A204.1 (cell line): Measurements from ENCODE around the gene KCNMB1.

Experiments used
- FAIRE-seq: peaks from 2 replicates; lab custom pipeline; 2012; peaks lifted over from hg19 to GRCh38; lab: Jason Lieb, UNC

The KCNMB1 gene

DNA sequence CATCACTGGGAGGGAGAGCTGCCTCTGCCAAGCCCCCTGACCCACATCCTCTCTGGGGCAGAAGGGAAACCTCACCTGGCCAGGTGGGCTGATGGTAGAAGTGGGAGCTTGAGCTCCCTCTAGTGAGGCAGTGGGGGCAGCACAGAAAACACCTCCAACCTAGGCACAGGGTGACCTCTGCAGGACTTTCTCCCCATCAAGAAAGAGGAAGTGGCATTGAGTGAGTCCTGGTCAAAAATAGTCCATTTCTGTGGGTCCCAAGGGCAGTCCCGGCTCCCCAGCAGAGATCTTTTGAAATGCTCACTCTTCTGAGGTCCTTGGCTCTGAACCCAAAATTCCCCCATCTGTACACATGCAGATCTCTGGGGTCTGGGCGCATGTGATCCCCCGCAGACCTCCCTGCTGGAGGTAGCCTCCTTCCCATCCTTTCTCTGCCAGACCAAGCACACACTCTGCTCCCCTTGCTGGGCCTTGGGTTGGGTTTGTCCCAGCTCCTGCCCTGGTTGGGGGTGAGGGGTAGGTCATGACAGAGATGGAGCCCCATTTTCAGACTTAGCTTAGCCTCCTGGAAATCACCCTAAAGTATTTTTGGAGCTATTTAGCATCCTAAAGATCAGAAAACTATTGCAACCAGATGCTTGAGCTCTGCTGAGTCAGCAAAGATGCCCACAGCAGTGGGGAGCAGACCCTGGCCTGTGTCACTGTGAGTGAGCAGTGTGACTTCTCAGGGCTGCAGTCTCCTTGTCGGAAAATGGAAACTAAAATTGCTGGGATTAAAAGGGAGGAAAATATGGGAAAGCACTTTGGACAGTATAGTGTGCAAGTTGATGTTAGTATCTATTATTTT, 50.0 kb downstream of the KCNMB1 start:
- FAIRE-seq = no peak

DNA sequence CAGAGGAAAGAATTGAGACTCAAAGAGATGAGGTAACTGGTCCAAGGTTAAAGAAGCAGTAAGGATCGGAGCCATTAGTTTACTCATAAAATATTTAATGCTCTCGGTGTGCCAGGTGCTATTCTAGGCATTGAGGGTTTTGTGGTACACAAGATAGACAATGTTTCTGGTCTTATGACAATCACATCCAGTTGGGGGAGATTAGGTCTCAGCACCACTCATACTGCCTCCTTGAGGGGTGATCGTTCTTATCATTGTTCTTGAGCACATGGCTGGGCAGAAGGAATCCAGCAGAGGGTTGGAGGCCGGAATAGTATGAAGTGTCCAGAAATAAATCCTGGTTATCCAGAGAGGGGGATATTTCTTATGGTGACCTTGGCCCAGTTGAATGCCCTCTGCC, 50.9 kb downstream of the KCNMB1 start:
- FAIRE-seq = no peak

DNA sequence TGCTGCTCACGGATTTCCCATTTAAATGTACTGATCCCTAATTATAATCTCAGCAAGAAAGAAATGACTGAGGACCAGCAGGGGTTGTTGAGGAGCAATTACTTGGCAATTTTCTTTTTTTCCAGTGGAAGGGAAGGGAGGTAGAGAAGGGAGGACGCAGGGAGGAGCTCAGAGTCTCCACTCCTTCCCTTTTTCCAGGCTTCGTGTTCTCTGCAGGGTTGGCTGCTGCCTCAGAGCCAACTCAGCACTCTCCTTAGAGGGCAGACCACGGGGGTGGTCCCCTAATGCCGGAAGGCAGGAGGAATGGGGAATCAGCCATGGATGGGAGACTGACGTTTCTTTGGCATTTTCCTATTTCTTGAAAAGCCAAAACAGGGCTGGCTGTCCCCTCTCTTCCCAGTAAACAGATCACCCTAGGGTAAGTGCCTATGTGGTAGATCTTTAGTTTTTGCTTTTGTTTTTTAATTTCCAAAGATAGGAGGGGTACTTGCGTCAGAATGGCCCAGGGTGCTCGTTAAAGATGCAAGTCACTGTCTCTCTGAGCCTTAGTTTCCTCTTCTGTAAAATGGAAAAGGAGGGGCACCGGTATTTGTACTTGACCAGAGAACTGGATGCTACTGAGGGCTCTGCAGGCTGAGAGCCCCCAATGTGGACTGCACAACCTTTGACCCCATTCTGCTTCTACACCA, 52.0 kb downstream of the KCNMB1 start:
- FAIRE-seq = no peak

DNA sequence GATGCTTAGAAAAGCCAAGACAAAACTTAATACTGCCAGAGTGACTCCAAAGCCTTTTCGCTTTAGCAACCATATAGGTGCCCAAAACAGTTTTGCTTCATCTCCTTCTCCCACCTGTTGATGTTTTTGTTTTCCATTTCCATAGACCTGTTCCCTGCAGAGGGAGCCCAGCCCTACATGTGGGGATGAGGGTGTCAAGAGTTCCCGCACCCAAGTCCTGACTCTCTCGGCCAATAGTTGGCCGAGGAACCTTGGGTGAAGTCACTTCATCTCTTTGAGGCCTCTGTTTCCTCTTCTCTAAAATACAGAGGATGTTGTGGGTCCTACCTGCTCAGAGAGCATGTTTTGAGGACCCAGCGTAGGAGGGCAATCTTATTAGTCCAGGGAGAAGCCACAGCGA, 53.1 kb downstream of the KCNMB1 start:
- FAIRE-seq = no peak

DNA sequence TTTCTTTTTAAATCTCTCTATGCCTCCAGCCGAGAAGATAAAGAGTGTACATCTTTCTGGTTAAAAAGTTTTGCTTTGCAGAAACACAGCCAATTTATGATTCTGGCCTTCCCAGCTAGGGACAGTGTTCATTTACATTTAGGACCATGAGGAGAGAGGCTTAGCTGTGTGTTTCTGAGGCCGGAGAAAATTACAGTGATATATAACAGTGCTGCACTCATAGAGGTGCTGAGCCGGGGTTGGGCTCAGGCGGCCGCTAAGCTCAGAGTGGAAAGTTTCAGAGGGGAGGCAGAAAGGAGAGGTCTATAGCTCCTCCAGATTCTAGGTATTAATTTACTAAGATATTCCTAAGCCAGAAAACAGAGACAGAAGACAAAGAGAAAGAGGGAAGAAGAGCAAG, 54.5 kb downstream of the KCNMB1 start:
- no peak for FAIRE-seq

DNA sequence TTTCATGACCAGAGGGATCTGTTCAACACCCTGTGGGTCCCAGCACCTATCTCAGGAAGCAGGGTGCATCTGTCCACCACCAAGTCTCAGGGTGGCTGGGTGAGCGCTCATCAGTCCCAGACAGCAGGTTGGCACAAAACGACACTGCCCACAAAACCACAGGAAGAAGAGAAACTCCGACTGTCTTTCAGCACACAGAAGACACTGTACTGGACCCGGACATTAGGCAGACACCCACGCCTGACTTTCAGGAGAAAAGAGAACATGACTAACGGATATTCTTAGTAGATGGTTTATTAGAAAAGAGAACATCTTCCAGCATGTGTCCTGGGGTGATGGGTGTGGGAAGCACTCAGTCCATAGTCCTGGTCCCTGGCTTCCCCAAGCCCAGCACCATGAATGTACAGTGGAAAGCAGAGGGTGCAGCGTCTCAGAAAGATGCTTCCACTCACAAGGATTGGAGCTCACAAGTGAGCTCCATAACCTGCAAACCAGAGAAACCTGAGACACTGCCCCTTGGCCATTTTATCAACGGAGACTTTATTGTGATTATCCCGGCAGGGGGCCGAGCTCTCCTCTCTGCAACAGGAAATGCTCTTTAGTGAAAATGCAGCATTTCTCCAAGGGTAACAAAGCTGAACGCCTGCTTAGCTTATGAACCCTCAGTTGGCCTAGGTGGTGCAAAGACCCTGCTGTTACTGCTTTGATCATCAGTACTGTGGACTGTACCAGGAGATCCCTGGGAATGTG, 55.8 kb downstream of the KCNMB1 start:
- no peak for FAIRE-seq

DNA sequence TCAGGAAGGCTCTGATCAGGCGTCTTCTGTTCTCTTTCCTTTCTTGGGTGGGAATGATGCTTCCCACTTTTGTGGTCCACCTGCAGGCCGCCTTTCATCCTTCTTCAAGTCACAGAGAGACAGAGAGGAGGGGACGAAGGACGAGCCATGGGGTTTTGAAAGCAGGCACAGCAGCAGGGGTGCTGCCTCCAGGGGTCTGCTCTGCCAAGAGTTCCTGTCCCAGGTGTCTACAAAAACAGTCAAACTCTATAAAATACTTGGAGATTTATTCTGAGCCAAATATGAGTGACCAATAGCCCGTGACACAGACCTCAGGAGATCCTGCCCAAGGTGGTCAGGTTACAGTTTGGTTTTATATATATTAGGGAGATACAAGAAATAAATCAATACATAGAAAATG, 57.1 kb downstream of the KCNMB1 start:
- FAIRE-seq = no peak

DNA sequence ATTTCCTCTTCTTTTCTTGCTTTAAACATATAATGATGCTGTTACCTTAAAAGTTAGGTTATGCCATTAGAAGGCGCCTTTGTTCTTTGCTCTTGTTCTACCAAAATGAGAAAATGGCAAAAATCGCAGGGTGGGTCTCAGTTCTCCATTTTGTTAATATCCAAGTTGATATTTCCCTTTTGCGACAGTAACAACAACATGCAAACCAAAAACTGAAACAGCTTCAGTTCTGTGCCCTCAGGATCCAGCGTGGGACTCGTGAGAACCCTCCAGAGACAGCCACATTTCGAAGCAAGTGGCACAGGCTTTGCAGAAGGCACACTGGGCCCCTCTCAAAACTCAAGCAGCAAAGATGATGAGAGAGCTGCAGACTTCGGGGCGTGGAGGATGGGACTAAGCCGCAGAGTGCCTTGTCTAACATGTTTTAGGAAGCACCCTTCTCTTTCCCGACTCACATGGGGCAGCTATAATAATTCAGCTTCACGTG, 58.6 kb downstream of the KCNMB1 start:
- no peak for FAIRE-seq

DNA sequence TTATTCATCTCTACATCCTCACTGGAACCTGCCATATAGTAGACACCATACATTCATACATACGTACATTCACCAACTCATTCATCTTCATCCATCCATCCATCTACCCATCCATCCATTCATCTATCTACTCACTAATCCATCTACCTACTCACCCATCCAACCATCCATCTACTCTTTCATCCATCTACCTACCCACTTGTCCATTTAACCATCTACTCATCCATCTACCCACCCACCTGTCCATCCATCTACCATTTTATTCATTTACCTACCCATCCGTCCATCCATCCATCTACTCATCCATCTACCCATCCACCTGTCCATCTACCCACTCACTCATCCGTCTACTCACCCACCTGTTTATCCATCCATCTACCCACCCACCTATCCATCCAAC, 59.6 kb downstream of the KCNMB1 start:
- no peak for FAIRE-seq

DNA sequence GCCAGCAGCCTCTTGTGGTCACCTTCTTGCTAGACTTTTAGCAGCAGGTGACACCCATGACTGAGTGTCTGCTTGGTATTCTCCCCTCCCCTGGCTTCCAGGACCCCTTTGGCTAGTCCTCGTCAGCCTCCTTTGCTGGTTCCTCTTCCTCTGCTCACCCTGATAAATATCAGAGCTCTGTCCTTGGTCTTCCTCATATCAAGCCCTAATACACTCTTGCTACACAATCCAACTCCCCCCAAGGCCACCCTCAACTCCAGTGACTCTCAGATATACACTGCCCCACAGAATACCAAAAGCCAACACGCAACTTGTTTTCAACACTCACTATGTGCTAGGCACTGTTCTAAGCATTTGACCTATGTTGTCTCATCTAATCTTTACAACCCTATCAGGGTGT, 61.3 kb downstream of the KCNMB1 start:
- no peak for FAIRE-seq

DNA sequence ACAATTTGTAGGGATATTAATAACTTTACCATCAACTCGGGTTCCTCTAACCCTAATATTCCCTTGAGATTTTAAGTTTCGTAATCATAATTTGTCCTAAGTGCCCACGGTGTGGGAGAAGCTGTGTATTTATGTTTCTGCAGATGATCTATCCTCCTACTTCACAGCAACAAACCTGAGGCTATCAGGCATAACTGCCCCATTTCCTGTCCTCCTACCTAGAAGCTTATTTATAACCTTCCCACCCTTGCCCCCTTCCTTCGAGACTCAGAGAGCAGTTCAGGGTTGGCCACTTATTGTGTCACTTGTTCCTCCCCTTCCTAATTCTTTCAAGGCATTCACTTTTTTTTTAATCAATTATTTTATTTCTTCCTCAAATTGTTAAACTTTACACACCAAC, 62.0 kb downstream of the KCNMB1 start:
- FAIRE-seq = no peak
